ENCODE results near the gene EGLN3. TPM values are rescaled to one million over a fixed set of nuclear protein-coding genes. Genes with fewer than 3 reads are reported as not detected.

The EGLN3 gene
- total RNA-seq, 1 experiment from 2014 or later: 20.0 TPM

- DNase-seq (ENCODE audit: low spot score) (no peak), ATAC-seq (no peak)
- Mint-ChIP-seq H3K36me3 (peaks cover 18% of the 10 kb centered on the region), H3K9me3 (no peaks in the 10 kb centered on the region), H3K27ac (0 out of 2 replicates have a peak overlapping the region, but pooled peaks have one; percentile 38), H3K4me3 (no peak overlapping the region), H3K27me3 (ENCODE audit: low read depth) (no peaks in the 10 kb centered on the region), H3K4me1 (peaks cover 68% of the 10 kb centered on the region)
- TF ChIP-seq, protein P1, sequence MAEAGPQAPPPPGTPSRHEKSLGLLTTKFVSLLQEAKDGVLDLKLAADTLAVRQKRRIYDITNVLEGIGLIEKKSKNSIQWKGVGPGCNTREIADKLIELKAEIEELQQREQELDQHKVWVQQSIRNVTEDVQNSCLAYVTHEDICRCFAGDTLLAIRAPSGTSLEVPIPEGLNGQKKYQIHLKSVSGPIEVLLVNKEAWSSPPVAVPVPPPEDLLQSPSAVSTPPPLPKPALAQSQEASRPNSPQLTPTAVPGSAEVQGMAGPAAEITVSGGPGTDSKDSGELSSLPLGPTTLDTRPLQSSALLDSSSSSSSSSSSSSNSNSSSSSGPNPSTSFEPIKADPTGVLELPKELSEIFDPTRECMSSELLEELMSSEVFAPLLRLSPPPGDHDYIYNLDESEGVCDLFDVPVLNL (CRISPR knock-in tag; IDR thresholded peaks at IDR 0.05; ENCODE audit: borderline replicate concordance, low read depth): no peak
- TF ChIP-seq FOXP1 (CRISPR knock-in tag; IDR thresholded peaks at IDR 0.05; ENCODE audit: borderline replicate concordance) (no peak), SMAD3 (CRISPR knock-in tag; IDR thresholded peaks at IDR 0.05; ENCODE audit: borderline replicate concordance) (no peak), ELF4 (CRISPR knock-in tag; IDR thresholded peaks at IDR 0.05; ENCODE audit: low read depth) (no peak), NR1H2 (CRISPR knock-in tag; IDR thresholded peaks at IDR 0.05) (no peak), RELA (CRISPR knock-in tag; IDR thresholded peaks at IDR 0.05; ENCODE audit: borderline replicate concordance) (no peak), HMGXB4 (CRISPR knock-in tag; IDR thresholded peaks at IDR 0.05) (no peak), MXD4 (CRISPR knock-in tag; IDR thresholded peaks at IDR 0.05; ENCODE audit: borderline replicate concordance) (no peak), GRHL2 (CRISPR knock-in tag; IDR thresholded peaks at IDR 0.05; ENCODE audit: insufficient replicate concordance, severe bottlenecking) (no peak)
- ChIA-PET POLR2A (interaction anchor here (0.6 kb wide), 1 partner anchor 240 kb away, joined by 4 read pairs; no protein-coding TSS in a partner anchor), CTCF (no interaction called here)
These were observed 17.4 kb downstream of the EGLN3 start for GRCh38 chr14:33933386-33933933.

DNA sequence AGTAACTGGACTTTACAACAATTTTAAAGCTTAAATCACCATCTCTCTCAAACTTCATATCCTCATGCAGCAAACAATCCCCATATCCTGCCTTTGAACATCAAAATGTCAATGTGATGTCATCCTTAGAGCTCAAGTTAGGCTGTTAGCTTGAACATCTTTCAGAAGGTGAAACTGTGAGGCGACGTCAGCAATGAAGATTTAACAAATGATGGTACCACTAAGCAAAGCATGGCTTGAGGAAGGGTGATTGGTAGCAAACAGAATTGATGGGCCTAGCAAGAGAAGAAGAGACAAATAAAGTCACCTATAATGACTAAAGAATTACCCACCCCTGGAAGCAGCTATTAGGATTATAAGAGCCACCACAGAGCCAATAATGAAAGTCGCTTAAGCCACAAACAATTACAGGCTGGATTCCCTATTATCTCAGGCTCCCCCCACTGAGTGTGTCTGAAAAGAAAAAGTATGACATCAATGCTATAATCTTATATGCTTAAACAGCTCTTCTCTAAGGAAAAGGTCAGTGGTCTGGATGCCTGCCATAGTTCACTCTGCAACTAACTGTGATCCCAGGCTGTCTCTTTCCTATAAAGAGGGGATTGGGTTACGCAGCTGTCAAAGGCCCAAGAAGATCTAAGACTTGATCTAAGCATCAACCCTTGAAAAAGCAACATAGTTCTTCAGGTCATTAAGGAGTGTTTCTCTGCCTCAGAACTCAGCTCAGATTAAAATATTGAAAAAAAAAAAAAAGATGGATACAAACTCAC lies 18.1 kb downstream of the EGLN3 start:
- TF ChIP-seq, protein P2, sequence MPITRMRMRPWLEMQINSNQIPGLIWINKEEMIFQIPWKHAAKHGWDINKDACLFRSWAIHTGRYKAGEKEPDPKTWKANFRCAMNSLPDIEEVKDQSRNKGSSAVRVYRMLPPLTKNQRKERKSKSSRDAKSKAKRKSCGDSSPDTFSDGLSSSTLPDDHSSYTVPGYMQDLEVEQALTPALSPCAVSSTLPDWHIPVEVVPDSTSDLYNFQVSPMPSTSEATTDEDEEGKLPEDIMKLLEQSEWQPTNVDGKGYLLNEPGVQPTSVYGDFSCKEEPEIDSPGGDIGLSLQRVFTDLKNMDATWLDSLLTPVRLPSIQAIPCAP (CRISPR knock-in tag; IDR thresholded peaks at IDR 0.05): no peak
- no peak for TF ChIP-seq ZNF232 (CRISPR knock-in tag; IDR thresholded peaks at IDR 0.05)
- CTCF ChIA-PET: interaction anchor here (0.8 to 1.3 kb wide), 4 partner anchors 24 to 166 kb away, joined by 3 to 4 read pairs (median 3); no protein-coding TSS in a partner anchor

GRCh38 chr14:33932033-33932432 lies 18.8 kb downstream of the EGLN3 start:
- DNase-seq (ENCODE audit: low spot score) (no peak), ATAC-seq (no peak)
- Mint-ChIP-seq H3K27ac (no peak overlapping the region), H3K27me3 (ENCODE audit: low read depth) (no peaks in the 10 kb centered on the region), H3K4me1 (peaks cover 57% of the 10 kb centered on the region), H3K36me3 (peaks cover 30% of the 10 kb centered on the region), H3K4me3 (no peak overlapping the region), H3K9me3 (no peaks in the 10 kb centered on the region)
- ChIA-PET POLR2A (no interaction called here), CTCF (interaction anchor here (0.8 to 1.3 kb wide), 4 partner anchors 23 to 167 kb away, joined by 3 to 4 read pairs (median 3); no protein-coding TSS in a partner anchor)
- no peak for TF ChIP-seq JAZF1 (CRISPR knock-in tag; IDR thresholded peaks at IDR 0.05)
- no peak for TF ChIP-seq GRHL2 (CRISPR knock-in tag; IDR thresholded peaks at IDR 0.05; ENCODE audit: insufficient replicate concordance, severe bottlenecking)
- TF ChIP-seq, protein P3, sequence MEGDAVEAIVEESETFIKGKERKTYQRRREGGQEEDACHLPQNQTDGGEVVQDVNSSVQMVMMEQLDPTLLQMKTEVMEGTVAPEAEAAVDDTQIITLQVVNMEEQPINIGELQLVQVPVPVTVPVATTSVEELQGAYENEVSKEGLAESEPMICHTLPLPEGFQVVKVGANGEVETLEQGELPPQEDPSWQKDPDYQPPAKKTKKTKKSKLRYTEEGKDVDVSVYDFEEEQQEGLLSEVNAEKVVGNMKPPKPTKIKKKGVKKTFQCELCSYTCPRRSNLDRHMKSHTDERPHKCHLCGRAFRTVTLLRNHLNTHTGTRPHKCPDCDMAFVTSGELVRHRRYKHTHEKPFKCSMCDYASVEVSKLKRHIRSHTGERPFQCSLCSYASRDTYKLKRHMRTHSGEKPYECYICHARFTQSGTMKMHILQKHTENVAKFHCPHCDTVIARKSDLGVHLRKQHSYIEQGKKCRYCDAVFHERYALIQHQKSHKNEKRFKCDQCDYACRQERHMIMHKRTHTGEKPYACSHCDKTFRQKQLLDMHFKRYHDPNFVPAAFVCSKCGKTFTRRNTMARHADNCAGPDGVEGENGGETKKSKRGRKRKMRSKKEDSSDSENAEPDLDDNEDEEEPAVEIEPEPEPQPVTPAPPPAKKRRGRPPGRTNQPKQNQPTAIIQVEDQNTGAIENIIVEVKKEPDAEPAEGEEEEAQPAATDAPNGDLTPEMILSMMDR (IDR thresholded peaks at IDR 0.05): no peak
- TF ChIP-seq GTF2I (CRISPR knock-in tag; conservative IDR thresholded peaks at IDR 0.05): no peak
- TF ChIP-seq ZNF263 (CRISPR knock-in tag; IDR thresholded peaks at IDR 0.05; ENCODE audit: low read depth): no peak
- TF ChIP-seq, protein P2 (CRISPR knock-in tag; IDR thresholded peaks at IDR 0.05): no peak
- no peak for TF ChIP-seq CREM (CRISPR knock-in tag; IDR thresholded peaks at IDR 0.05)
- no peak for TF ChIP-seq STAT6 (CRISPR knock-in tag; conservative IDR thresholded peaks at IDR 0.05; ENCODE audit: low read depth)
- no peak for TF ChIP-seq ATF3 (CRISPR knock-in tag; conservative IDR thresholded peaks at IDR 0.05)
- TF ChIP-seq OVOL2 (CRISPR knock-in tag; IDR thresholded peaks at IDR 0.05; ENCODE audit: borderline replicate concordance): no peak

More for the DNA sequence above, 18.1 kb downstream of the EGLN3 start:
- Mint-ChIP-seq H3K4me1 (peaks cover 64% of the 10 kb centered on the region), H3K27ac (no peak overlapping the region), H3K4me3 (no peak overlapping the region), H3K27me3 (ENCODE audit: low read depth) (no peaks in the 10 kb centered on the region), H3K36me3 (peaks cover 25% of the 10 kb centered on the region), H3K9me3 (no peaks in the 10 kb centered on the region)
- POLR2A ChIA-PET: interaction anchor here (0.6 kb wide), 1 partner anchor 241 kb away, joined by 4 read pairs; no protein-coding TSS in a partner anchor
- no peak for ATAC-seq
- DNase-seq (ENCODE audit: low spot score): no peak
